Measurements from ENCODE around the gene ZC3H14.

DNA sequence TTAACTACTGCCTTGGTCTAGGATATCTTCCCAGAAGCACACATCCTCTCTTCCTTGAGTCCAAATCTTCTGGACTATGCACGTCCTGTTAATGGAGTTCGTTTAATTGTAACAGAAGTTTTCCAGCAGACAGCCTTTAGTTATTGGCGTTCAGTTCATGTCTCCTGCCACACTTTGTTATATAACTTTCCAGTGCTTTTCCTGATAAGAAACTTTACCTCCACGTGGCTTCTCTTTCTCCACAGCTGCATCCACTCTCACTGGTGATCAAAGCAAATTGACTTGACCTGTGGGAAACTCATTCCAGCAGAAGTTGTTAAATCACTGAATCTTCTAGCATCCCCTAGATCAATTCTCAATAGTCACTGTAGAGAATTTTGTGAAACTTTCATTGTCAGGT lies 27.0 kb upstream of the ZC3H14 start:
- TF ChIP-seq EZH2 (IDR thresholded peaks at IDR 0.05) (no peak), EZH2phosphoT487 (IDR thresholded peaks at IDR 0.05) (no peak)
- TF ChIP-seq, protein P1, sequence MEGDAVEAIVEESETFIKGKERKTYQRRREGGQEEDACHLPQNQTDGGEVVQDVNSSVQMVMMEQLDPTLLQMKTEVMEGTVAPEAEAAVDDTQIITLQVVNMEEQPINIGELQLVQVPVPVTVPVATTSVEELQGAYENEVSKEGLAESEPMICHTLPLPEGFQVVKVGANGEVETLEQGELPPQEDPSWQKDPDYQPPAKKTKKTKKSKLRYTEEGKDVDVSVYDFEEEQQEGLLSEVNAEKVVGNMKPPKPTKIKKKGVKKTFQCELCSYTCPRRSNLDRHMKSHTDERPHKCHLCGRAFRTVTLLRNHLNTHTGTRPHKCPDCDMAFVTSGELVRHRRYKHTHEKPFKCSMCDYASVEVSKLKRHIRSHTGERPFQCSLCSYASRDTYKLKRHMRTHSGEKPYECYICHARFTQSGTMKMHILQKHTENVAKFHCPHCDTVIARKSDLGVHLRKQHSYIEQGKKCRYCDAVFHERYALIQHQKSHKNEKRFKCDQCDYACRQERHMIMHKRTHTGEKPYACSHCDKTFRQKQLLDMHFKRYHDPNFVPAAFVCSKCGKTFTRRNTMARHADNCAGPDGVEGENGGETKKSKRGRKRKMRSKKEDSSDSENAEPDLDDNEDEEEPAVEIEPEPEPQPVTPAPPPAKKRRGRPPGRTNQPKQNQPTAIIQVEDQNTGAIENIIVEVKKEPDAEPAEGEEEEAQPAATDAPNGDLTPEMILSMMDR (IDR thresholded peaks at IDR 0.05) = no peak

Data from neural progenitor cell (in vitro differentiated cells).